ENCODE measurements around the gene SAP30BP.
A peak's percentile ranks its signal among the peaks of the same experiment; 100 is the strongest.

Gene SAP30BP

DNA sequence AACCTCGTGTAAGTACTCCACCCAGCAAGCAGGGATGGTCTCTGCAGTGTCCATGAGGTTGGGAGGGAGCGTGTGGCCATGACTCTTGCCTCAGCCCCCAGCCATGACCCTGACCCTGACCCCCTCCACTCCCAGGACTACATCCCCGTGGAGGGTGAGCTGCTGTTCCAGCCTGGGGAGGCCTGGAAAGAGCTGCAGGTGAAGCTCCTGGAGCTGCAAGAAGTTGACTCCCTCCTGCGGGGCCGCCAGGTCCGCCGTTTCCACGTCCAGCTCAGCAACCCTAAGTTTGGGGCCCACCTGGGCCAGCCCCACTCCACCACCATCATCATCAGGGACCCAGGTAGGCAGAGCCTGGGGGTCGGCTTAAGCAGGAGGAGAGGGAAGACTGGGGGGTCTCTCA is 81.6 kb downstream of the SAP30BP start:
- no peak for DNase-seq

DNA sequence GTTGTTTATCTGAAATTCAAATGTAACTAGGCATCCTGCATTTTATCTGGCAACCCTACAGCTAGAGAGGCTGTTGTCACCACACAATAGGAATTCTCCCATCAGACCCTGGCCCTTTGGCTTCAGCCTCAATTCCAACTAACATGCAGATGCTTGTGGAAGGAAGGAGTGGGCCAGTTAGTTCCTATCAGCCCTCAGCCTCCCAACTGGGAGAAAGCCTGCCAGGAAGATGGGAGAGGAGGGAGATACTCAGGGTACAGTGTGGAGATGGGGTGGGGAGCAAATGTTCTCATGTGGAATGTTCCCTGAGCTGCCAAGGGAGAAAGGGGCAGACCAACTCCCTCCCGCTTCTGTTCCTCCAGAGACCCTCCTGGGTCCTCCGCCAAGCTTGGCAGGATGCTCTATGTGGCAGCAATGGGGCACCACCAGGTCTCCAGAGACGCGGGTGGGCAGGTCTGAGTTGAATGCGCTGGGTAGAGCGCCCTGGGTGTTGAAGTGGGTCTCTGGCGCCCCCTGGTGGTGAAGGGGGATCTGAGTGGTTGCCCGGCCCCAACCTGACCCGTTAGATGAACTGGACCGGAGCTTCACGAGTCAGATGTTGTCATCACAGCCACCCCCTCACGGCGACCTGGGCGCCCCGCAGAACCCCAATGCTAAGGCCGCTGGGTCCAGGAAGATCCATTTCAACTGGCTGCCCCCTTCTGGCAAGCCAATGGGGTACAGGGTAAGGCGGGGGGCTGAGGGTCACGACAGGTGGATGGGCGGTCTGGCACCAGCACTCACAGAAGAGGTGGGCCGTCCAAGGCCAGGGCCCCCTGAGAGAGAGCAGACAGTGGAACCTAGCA is 82.6 kb downstream of the SAP30BP start:
- peak; percentile 26 for DNase-seq

DNA sequence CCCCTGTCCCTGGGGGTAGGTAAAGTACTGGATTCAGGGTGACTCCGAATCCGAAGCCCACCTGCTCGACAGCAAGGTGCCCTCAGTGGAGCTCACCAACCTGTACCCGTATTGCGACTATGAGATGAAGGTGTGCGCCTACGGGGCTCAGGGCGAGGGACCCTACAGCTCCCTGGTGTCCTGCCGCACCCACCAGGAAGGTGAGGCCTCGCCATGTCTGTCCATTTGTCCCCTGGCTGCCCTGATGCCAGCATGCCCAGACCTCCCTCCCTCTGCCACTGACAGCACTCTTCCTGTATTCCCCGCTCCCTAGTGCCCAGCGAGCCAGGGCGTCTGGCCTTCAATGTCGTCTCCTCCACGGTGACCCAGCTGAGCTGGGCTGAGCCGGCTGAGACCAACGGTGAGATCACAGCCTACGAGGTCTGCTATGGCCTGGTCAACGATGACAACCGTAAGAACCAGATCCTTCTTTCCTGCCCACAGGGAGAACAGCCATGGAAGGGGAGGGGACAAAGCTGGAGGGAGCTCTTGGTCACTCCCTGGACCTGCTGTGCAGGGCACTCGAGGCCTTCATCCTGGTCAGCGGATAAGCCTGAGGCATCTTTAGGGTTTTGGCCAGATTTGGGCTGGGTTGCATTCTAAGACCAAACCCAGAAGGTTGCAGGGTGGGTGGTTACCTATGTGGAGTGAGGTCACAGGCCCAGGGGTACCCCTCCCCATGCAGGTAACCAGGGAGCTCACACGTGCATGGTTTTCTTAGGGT is 83.7 kb downstream of the SAP30BP start:
- DNase-seq = no peak

DNA sequence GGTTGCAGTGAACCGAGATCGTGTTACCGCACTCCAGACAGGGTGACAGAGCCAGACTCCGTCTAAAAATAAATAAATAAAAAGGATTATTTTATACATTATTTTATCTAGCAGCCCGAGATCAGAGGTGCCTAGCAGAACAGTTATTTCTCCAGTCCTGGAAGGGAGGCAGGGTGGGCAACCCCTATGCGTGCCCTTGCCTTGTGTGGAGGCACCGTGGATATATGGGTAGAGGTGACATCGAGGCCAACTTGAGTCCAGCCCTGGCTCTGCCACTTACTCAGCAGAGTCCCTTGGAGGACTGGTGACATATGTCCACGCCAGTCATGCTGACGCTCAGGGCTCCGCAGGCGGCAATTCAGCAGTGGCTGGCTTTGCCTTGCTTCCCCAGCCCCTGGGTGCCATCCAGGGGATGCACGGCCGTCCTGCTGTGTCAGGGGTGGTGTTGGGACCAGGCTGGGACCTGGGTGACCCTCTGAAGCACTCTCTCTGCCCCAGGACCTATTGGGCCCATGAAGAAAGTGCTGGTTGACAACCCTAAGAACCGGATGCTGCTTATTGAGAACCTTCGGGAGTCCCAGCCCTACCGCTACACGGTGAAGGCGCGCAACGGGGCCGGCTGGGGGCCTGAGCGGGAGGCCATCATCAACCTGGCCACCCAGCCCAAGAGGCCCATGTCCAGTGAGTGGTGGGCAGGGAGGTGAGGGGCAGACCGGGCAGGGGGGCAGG is 84.7 kb downstream of the SAP30BP start:
- no peak for DNase-seq

DNA sequence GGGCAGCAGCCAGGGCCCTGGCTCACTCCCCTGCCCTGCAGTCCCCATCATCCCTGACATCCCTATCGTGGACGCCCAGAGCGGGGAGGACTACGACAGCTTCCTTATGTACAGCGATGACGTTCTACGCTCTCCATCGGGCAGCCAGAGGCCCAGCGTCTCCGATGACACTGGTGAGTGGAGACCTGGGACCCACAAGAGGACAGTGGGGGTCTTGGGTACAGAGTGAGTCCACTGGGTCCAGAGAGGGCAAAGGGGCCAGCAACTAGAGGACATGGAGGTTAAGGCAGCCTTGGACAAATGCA is 85.2 kb downstream of the SAP30BP start:
- DNase-seq = no peak

DNA sequence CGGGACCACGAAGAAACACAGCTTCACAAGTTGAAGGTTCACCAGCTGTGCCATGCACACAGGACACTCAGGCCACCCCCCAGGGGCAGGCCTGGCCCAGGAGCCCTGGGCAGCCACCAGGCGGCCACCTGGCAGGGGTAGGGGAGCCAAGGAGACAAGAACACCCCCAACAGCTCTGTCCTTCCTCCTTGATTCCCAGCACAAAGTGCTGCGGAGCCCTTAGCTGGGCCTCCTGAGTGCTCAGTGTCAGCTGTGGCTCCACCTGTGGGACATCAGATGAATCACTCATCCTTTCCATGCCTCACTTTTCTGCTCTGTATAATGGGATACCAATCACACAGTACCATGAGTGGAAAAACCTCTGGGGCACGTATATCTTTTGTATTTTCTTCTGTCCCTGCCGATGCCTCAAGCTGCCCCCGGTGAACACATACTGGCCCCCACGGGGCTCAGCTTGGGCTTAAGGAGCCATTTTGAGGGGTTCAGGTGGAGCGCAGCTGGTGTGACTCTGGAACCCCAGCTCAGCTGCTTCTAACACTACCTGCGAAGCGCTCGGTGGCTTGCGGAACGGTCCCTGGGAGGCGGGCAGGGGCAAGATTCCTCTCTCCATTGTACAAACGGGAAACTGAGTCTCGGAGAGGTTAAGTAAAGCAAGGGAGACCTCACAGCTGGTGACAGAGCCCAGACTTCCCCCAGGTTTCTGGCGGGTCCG is 85.8 kb downstream of the SAP30BP start:
- DNase-seq = no peak

DNA sequence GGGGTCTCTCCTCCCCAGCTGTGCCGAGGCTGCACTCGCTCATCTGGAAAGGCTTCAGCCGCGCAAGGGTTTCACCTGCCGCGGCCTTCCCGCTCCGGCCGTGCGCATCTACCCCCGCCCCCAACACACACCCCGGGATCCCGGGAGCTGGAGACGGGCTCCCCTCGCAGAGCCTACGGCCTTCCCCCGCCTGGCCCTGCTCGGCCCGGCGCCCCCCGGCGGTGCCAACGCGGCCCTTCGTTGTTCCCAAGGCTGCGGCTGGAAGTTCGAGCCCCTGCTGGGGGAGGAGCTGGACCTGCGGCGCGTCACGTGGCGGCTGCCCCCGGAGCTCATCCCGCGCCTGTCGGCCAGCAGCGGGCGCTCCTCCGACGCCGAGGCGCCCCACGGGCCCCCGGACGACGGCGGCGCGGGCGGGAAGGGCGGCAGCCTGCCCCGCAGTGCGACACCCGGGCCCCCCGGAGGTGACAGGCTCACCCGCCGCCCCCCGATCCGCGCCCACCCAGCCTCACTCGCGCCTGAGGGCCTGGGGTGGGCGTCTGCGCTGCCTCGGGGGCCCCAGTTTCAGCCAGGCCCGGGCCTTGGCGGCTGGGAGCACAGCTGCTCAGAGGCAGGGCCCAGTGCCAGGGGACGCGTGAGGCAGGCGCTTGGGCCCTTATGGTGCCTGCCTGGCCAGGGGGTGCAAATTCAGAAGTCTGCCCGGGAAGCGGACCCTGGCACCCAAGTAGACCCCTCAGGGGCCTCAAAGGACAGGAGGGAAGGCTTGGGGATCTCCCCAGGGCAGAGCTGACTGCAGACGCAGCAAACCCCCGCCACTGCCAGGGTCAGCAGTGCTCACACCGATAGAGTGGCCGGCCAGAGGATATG is 86.6 kb downstream of the SAP30BP start:
- DNase-seq = no peak

DNA sequence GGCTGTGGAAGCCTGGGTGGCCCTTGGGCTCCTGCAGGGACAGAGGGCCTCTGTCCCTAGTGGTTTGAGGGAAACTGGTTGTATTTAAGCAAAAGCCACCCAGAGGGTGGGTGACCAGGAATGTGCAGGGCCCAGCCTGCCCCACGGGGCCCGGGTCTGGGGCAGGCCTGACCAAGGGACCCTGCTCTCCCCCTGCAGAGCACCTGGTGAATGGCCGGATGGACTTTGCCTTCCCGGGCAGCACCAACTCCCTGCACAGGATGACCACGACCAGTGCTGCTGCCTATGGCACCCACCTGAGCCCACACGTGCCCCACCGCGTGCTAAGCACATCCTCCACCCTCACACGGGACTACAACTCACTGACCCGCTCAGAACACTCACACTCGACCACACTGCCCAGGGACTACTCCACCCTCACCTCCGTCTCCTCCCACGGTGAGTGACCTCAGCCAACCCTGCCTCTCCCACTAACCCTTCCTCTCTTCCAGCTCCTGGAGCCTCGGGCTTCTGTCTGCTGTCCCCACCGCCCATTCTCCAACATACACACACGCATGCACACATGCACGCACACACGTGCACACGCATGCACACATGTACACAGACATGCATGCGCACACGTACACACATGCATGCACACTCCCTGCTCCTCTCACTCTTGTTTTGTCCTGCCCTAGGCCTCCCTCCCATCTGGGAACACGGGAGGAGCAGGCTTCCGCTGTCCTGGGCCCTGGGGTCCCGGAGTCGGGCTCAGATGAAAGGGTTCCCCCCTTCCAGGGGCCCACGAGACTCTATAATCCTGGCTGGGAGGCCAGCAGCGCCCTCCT is 87.5 kb downstream of the SAP30BP start:
- no peak for DNase-seq

DNA sequence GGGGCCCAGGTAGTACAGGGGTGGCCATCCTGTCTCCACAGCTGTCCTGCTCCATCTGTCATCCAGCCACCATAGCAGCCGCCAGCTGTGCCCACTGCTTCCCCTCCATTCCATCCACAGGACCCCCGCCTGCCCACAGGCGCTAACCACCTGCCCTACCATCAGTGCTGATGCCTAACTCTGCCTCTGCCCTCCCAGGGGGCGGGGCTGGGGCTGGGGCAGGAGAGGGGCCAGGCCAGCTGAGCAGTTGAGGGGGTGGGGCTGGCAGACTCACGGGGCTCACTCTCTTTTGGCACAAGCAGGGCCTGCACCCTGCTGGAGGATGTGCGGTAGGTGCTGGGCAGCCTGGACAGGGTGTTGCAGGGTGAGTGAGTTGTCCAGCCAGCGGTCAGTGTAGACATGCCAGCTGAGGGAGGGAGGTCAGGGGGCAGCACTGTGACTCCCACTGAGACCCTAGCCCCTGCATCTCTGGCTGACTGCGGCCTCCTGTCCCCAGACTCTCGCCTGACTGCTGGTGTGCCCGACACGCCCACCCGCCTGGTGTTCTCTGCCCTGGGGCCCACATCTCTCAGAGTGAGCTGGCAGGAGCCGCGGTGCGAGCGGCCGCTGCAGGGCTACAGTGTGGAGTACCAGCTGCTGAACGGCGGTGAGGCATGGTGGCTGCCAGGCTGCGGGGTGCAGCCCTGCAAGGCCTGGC is 88.2 kb downstream of the SAP30BP start:
- peak; percentile 84 for DNase-seq

DNA sequence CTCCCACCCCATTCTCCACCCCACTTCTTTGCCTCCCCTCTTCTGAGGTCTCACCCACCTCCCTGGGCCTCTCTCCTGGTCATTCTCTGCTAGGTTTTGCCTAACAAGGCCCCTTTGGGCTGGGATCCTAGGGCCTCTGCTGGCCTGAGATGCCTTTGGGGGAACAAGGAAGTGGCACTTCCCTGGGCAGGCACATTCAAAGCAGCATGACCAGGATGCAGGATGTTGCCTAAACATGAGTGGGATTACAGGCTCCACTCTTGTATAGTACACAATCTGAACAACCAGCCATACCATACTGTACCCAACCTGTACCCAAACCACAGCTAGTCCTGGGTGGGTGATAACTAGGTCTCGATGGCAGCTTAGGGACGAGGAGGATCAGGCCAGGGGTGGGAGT is 88.9 kb downstream of the SAP30BP start:
- no peak for DNase-seq

DNA sequence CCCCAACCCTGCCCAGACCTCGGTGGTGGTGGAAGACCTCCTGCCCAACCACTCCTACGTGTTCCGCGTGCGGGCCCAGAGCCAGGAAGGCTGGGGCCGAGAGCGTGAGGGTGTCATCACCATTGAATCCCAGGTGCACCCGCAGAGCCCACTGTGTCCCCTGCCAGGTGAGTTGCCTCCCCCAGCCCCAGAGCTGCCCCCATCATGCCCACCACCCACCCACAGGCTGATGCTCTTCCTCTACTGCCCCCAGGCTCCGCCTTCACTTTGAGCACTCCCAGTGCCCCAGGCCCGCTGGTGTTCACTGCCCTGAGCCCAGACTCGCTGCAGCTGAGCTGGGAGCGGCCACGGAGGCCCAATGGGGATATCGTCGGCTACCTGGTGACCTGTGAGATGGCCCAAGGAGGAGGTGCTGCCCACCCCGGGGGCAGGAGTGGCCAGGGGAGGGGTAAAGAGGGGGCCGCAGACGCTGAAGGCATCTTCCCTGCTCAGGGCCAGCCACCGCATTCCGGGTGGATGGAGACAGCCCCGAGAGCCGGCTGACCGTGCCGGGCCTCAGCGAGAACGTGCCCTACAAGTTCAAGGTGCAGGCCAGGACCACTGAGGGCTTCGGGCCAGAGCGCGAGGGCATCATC is 89.4 kb downstream of the SAP30BP start:
- no peak for DNase-seq

DNA sequence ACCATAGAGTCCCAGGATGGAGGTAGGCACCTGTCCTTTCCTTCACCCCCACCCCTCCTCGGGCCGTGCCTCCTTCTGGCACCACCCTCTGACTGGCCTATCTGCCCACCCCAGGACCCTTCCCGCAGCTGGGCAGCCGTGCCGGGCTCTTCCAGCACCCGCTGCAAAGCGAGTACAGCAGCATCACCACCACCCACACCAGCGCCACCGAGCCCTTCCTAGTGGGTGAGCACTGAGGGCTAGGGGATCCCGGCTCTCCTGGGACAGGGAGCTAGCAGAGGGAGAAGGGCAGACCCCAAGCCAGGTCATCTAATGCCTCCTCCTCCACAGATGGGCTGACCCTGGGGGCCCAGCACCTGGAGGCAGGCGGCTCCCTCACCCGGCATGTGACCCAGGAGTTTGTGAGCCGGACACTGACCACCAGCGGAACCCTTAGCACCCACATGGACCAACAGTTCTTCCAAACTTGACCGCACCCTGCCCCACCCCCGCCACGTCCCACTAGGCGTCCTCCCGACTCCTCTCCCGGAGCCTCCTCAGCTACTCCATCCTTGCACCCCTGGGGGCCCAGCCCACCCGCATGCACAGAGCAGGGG is 90.0 kb downstream of the SAP30BP start:
- DNase-seq = no peak

Measured in NCI-H1694 (cell line).